ENCODE data around the gene SLC40A1. TPM values are rescaled to one million over a fixed set of nuclear protein-coding genes. Genes with fewer than 3 reads are reported as not detected.
A peak's percentile ranks its signal among the peaks of the same experiment; 100 is the strongest.

Gene SLC40A1
- total RNA-seq, 1 donor from 2014 or later = 3.1 TPM

DNA sequence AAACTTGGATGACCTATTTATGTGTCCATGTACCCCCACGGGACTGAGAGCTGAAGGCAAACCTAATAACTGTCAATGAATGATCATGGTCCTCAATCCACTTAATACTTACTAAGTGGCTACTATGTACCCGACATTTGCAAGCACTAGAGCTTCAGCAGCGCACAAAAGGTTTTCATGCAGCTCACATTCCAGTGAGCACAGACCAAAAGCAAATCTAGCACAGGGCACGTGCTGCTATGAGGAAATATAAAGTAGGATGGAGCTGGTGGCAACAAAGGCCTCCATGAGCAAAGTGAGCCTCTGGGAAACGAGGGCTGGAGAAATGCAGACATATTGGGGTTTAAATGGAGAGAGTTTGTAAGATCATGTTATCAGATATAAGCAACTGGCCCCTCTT, 3.5 kb downstream of the SLC40A1 start:
- no peaks in the 10 kb centered on the region for H3K36me3 ChIP-seq (ENCODE audit: insufficient read depth, low read length)
- Mint-ChIP-seq H3K4me3 (ENCODE audit: unreplicated experiment) (no peak overlapping the region), H3K9me3 (ENCODE audit: unreplicated experiment) (no peaks in the 10 kb centered on the region), H3K27me3 (ENCODE audit: low read depth, unreplicated experiment) (peaks cover 40% of the 10 kb centered on the region), H3K36me3 (ENCODE audit: low read depth, unreplicated experiment) (no peaks in the 10 kb centered on the region), H3K27ac (ENCODE audit: unreplicated experiment) (no peak overlapping the region), H3K4me1 (ENCODE audit: low read depth, unreplicated experiment) (peaks cover 1% of the 10 kb centered on the region)
- H3K9me3 ChIP-seq (ENCODE audit: insufficient read depth, low read depth, low read length) = no peaks in the 10 kb centered on the region
- no peak overlapping the region for H2AFZ ChIP-seq (ENCODE audit: low read depth, low read length)
- H3K27me3 ChIP-seq (ENCODE audit: insufficient read depth, low read length) = peaks cover 9% of the 10 kb centered on the region
- DNase-seq (ENCODE audit: low read depth) (no peak), FAIRE-seq (no peak)
- H4K20me1 ChIP-seq (ENCODE audit: insufficient read depth, low read length) = no peaks in the 10 kb centered on the region
- no peak for TF ChIP-seq EZH2 (IDR thresholded peaks at IDR 0.05; ENCODE audit: insufficient read depth, low read length)
- TF ChIP-seq, protein P1, sequence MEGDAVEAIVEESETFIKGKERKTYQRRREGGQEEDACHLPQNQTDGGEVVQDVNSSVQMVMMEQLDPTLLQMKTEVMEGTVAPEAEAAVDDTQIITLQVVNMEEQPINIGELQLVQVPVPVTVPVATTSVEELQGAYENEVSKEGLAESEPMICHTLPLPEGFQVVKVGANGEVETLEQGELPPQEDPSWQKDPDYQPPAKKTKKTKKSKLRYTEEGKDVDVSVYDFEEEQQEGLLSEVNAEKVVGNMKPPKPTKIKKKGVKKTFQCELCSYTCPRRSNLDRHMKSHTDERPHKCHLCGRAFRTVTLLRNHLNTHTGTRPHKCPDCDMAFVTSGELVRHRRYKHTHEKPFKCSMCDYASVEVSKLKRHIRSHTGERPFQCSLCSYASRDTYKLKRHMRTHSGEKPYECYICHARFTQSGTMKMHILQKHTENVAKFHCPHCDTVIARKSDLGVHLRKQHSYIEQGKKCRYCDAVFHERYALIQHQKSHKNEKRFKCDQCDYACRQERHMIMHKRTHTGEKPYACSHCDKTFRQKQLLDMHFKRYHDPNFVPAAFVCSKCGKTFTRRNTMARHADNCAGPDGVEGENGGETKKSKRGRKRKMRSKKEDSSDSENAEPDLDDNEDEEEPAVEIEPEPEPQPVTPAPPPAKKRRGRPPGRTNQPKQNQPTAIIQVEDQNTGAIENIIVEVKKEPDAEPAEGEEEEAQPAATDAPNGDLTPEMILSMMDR (IDR thresholded peaks at IDR 0.05; ENCODE audit: insufficient read depth, low read depth, low read length) = no peak
- H3K27ac ChIP-seq (ENCODE audit: low read depth, low read length) = no peak overlapping the region
- H3K4me1 ChIP-seq (ENCODE audit: insufficient read depth, low read length) = peaks cover 6% of the 10 kb centered on the region
- no peak overlapping the region for H3K4me3 ChIP-seq (ENCODE audit: insufficient read depth, low read depth, low read length)
- no peaks in the 10 kb centered on the region for H3K79me2 ChIP-seq (ENCODE audit: insufficient read depth, low read length)
- H3K9ac ChIP-seq (ENCODE audit: low read length) = no peak overlapping the region
- no peak overlapping the region for H3K4me2 ChIP-seq (ENCODE audit: low read length)

- no peak overlapping the region for H3K27ac Mint-ChIP-seq (ENCODE audit: unreplicated experiment)
- H3K79me2 ChIP-seq (ENCODE audit: insufficient read depth, low read length) = no peaks in the 10 kb centered on the region
- no peaks in the 10 kb centered on the region for H3K36me3 ChIP-seq (ENCODE audit: insufficient read depth, low read length)
- no peak overlapping the region for H3K4me2 ChIP-seq (ENCODE audit: low read length)
- H3K27me3 Mint-ChIP-seq (ENCODE audit: low read depth, unreplicated experiment) = peaks cover 33% of the 10 kb centered on the region
- H3K9me3 Mint-ChIP-seq (ENCODE audit: unreplicated experiment) = no peaks in the 10 kb centered on the region
- no peaks in the 10 kb centered on the region for H3K36me3 Mint-ChIP-seq (ENCODE audit: low read depth, unreplicated experiment)
- no peak overlapping the region for H3K4me3 Mint-ChIP-seq (ENCODE audit: unreplicated experiment)
- H3K27me3 ChIP-seq (ENCODE audit: insufficient read depth, low read length) = peaks cover 2% of the 10 kb centered on the region
- H3K9me3 ChIP-seq (ENCODE audit: insufficient read depth, low read depth, low read length) = no peaks in the 10 kb centered on the region
- no peak overlapping the region for H3K27ac ChIP-seq (ENCODE audit: low read depth, low read length)
- H3K9ac ChIP-seq (ENCODE audit: low read length) = no peak overlapping the region
- H4K20me1 ChIP-seq (ENCODE audit: insufficient read depth, low read length) = no peaks in the 10 kb centered on the region
- TF ChIP-seq, protein P1 (IDR thresholded peaks at IDR 0.05; ENCODE audit: insufficient read depth, low read depth, low read length) = no peak
- TF ChIP-seq EZH2 (IDR thresholded peaks at IDR 0.05; ENCODE audit: insufficient read depth, low read length) = no peak
- peaks cover 1% of the 10 kb centered on the region for H3K4me1 Mint-ChIP-seq (ENCODE audit: low read depth, unreplicated experiment)
- no peak overlapping the region for H3K4me3 ChIP-seq (ENCODE audit: insufficient read depth, low read depth, low read length)
- DNase-seq (ENCODE audit: low read depth) (no peak), FAIRE-seq (no peak)
- H2AFZ ChIP-seq (ENCODE audit: low read depth, low read length) = no peak overlapping the region
- peaks cover 6% of the 10 kb centered on the region for H3K4me1 ChIP-seq (ENCODE audit: insufficient read depth, low read length)
Observed at GRCh38 chr2:189576396-189576795, 4.2 kb downstream of the SLC40A1 start.

- Histone ChIP-seq H3K27ac (ENCODE audit: low read depth, low read length) (no peak overlapping the region), H4K20me1 (ENCODE audit: insufficient read depth, low read length) (no peaks in the 10 kb centered on the region), H3K36me3 (ENCODE audit: insufficient read depth, low read length) (no peaks in the 10 kb centered on the region), H3K9me3 (ENCODE audit: insufficient read depth, low read depth, low read length) (no peaks in the 10 kb centered on the region), H3K4me3 (ENCODE audit: insufficient read depth, low read depth, low read length) (no peak overlapping the region), H3K4me2 (ENCODE audit: low read length) (no peak overlapping the region), H3K9ac (ENCODE audit: low read length) (no peak overlapping the region), H2AFZ (ENCODE audit: low read depth, low read length) (no peak overlapping the region), H3K79me2 (ENCODE audit: insufficient read depth, low read length) (no peaks in the 10 kb centered on the region), H3K27me3 (ENCODE audit: insufficient read depth, low read length) (no peaks in the 10 kb centered on the region), H3K4me1 (ENCODE audit: insufficient read depth, low read length) (peaks cover 10% of the 10 kb centered on the region)
- peaks cover 27% of the 10 kb centered on the region for H3K27me3 Mint-ChIP-seq (ENCODE audit: low read depth, unreplicated experiment)
- FAIRE-seq = no peak
- H3K4me3 Mint-ChIP-seq (ENCODE audit: unreplicated experiment) = no peak overlapping the region
- H3K9me3 Mint-ChIP-seq (ENCODE audit: unreplicated experiment) = no peaks in the 10 kb centered on the region
- no peaks in the 10 kb centered on the region for H3K36me3 Mint-ChIP-seq (ENCODE audit: low read depth, unreplicated experiment)
- peak overlapping the region; percentile 16 for H3K27ac Mint-ChIP-seq (ENCODE audit: unreplicated experiment)
- H3K4me1 Mint-ChIP-seq (ENCODE audit: low read depth, unreplicated experiment) = peaks cover 8% of the 10 kb centered on the region
- no peak for TF ChIP-seq EZH2 (IDR thresholded peaks at IDR 0.05; ENCODE audit: insufficient read depth, low read length)
- TF ChIP-seq, protein P1 (IDR thresholded peaks at IDR 0.05; ENCODE audit: insufficient read depth, low read depth, low read length) = no peak
- no peak for DNase-seq (ENCODE audit: low read depth)
Observed at GRCh38 chr2:189574793-189575475, 5.7 kb downstream of the SLC40A1 start.

Measured in astrocyte (in vitro differentiated cells and primary cell).